Vagina (tissue), 2 donors: ENCODE data around the gene DCHS2. TPM values are rescaled to one million over a fixed set of nuclear protein-coding genes. Genes with fewer than 3 reads are reported as not detected.

Experiments
- DNase-seq, 2 donors: peaks; one replicate each; pipeline ENCODE4 v3.0.0-alpha.2; 2017; ENCODE audit errors: extremely low spot score in 2 of 2
- H3K27ac ChIP-seq: fragments of 200-600 bp; sonication (generic); one replicate; pipeline ENCODE4 v1.5.1; 2019
- H3K27me3 ChIP-seq: fragments of 200-600 bp; sonication (generic); one replicate; pipeline ENCODE4 v1.5.1; 2019
- H3K36me3 ChIP-seq, 2 donors: fragments of 200-600 bp; sonication (generic); one replicate each; pipeline ENCODE4 v1.5.1; 2017 to 2019
- H3K4me1 ChIP-seq: fragments of 200-600 bp; sonication (generic); one replicate; pipeline ENCODE4 v1.5.1; 2019
- H3K4me3 ChIP-seq, 2 donors: fragments of 200-600 bp; sonication (generic); 1 replicate in 1 of 2; 2 replicates in 1 of 2; pipeline ENCODE4 v1.5.1; 2016 to 2019
- H3K9me3 ChIP-seq: fragments of 200-600 bp; sonication (generic); one replicate; pipeline ENCODE4 v1.5.1; 2019
- CTCF ChIP-seq, 3 experiments: fragments of 450-650 bp in 2 of 3; fragments of 200-600 bp in 1 of 3; sonication (generic) in 1 of 3; IDR thresholded peaks; one replicate each; pipeline ENCODE4 v1.5.1; 2017 to 2019; ENCODE audit warnings: antibody characterized with exemption in 3 of 3, mild to moderate bottlenecking in 2 of 3, moderate library complexity in 2 of 3
- POLR2A ChIP-seq, 2 donors: fragments of 450-650 bp; IDR thresholded peaks; one replicate each; pipeline ENCODE4 v1.6.1; 2017; ENCODE audit warnings: antibody characterized with exemption in 2 of 2, mild to moderate bottlenecking in 2 of 2, moderate library complexity in 2 of 2
- POLR2AphosphoS5 ChIP-seq, 2 donors: sonication (generic); formaldehyde crosslinking; IDR thresholded peaks; one replicate each; pipeline ENCODE4 v1.9.0; 2017; ENCODE audit warnings: antibody characterized with exemption in 2 of 2, mild to moderate bottlenecking in 2 of 2, low read depth in 1 of 2; ENCODE audit not compliant: insufficient read depth in 1 of 2
- intact Hi-C: fragments of 100-400 bp; cut with DNase I; formaldehyde crosslinking; loops from one replicate; pipeline ENCODE4 v1.15.1; 2023
- total RNA-seq: library from RNA; depleted of rRNA; stranded (reverse); fragments of >200 nt; gene quantifications from one replicate; pipeline ENCODE4 v1.2.3, GENCODE V29; 2016

DCHS2 gene
- total RNA-seq, 1 donor from 2014 or later = 7.9 TPM

- no peaks in the 10 kb centered on the region for H3K27me3 ChIP-seq
- H3K4me3 ChIP-seq = no peak overlapping the region
- H3K4me1 ChIP-seq = no peaks in the 10 kb centered on the region
- no peaks in the 10 kb centered on the region for H3K36me3 ChIP-seq
- no peak for DNase-seq
- H3K9me3 ChIP-seq = no peaks in the 10 kb centered on the region
- no peak overlapping the region for H3K27ac ChIP-seq
- intact Hi-C loops = no loop called here
- TF ChIP-seq CTCF (IDR thresholded peaks at IDR 0.05) (no peak), POLR2AphosphoS5 (IDR thresholded peaks at IDR 0.05; ENCODE audit: insufficient read depth in 1 of 2, low read depth in 1 of 2) (no peak), POLR2A (IDR thresholded peaks at IDR 0.05) (no peak)
These were observed 257.0 kb downstream of the DCHS2 start for GRCh38 chr4:154234576-154234975.

- Histone ChIP-seq H3K4me3 (no peak overlapping the region), H3K4me1 (no peaks in the 10 kb centered on the region), H3K27ac (no peak overlapping the region), H3K27me3 (no peaks in the 10 kb centered on the region), H3K9me3 (no peaks in the 10 kb centered on the region), H3K36me3 (no peaks in the 10 kb centered on the region)
- no peak for TF ChIP-seq POLR2A (IDR thresholded peaks at IDR 0.05)
- TF ChIP-seq CTCF (IDR thresholded peaks at IDR 0.05) = no peak
- TF ChIP-seq POLR2AphosphoS5 (IDR thresholded peaks at IDR 0.05; ENCODE audit: insufficient read depth in 1 of 2, low read depth in 1 of 2) = no peak
- intact Hi-C loops = no loop called here
- no peak for DNase-seq
These were observed 259.7 kb downstream of the DCHS2 start for GRCh38 chr4:154231806-154232478.

- no peaks in the 10 kb centered on the region for H3K4me1 ChIP-seq
- H3K4me3 ChIP-seq = no peak overlapping the region
- H3K9me3 ChIP-seq = no peaks in the 10 kb centered on the region
- no peak overlapping the region for H3K27ac ChIP-seq
- intact Hi-C loops = no loop called here
- TF ChIP-seq CTCF (IDR thresholded peaks at IDR 0.05) (no peak), POLR2A (IDR thresholded peaks at IDR 0.05) (no peak), POLR2AphosphoS5 (IDR thresholded peaks at IDR 0.05; ENCODE audit: insufficient read depth in 1 of 2, low read depth in 1 of 2) (no peak)
- no peaks in the 10 kb centered on the region for H3K36me3 ChIP-seq
- no peaks in the 10 kb centered on the region for H3K27me3 ChIP-seq
- no peak for DNase-seq
These were observed 260.9 kb downstream of the DCHS2 start for GRCh38 chr4:154230723-154231122.

GRCh38 chr4:154230091-154230490 lies 261.5 kb downstream of the DCHS2 start:
- Histone ChIP-seq H3K36me3 (no peaks in the 10 kb centered on the region), H3K4me1 (no peaks in the 10 kb centered on the region), H3K9me3 (no peaks in the 10 kb centered on the region), H3K27ac (no peak overlapping the region), H3K4me3 (no peak overlapping the region), H3K27me3 (no peaks in the 10 kb centered on the region)
- intact Hi-C loops = no loop called here
- no peak for TF ChIP-seq CTCF (IDR thresholded peaks at IDR 0.05)
- TF ChIP-seq POLR2A (IDR thresholded peaks at IDR 0.05) = no peak
- no peak for TF ChIP-seq POLR2AphosphoS5 (IDR thresholded peaks at IDR 0.05; ENCODE audit: insufficient read depth in 1 of 2, low read depth in 1 of 2)
- no peak for DNase-seq

GRCh38 chr4:154222875-154223274 lies 268.7 kb downstream of the DCHS2 start:
- TF ChIP-seq POLR2A (IDR thresholded peaks at IDR 0.05) (no peak), CTCF (IDR thresholded peaks at IDR 0.05) (no peak), POLR2AphosphoS5 (IDR thresholded peaks at IDR 0.05; ENCODE audit: insufficient read depth in 1 of 2, low read depth in 1 of 2) (no peak)
- Histone ChIP-seq H3K9me3 (peaks cover 6% of the 10 kb centered on the region), H3K4me3 (no peak overlapping the region), H3K36me3 (no peaks in the 10 kb centered on the region), H3K4me1 (no peaks in the 10 kb centered on the region), H3K27me3 (no peaks in the 10 kb centered on the region), H3K27ac (no peak overlapping the region)
- intact Hi-C loops = no loop called here
- no peak for DNase-seq
